CD4-positive, alpha-beta T cell treated with Interleukin-4 for 4 hours (primary cell): ENCODE results near the gene AVL9.
"Not testable (repeated sequence)": the region's sequence is repeated elsewhere in the genome, so short reads cannot be mapped to it uniquely, and the experiment has no call there.

ENCODE experiments used
- DNase-seq: peaks from one replicate; pipeline ENCODE4 v3.0.0-alpha.2; 2020

AVL9 gene

GRCh38 chr7:32591938-32592337, 96.6 kb downstream of the AVL9 start:
- DNase-seq, result no peak

GRCh38 chr7:32592701-32593100, 97.4 kb downstream of the AVL9 start:
- no peak for DNase-seq

- no peak for DNase-seq
Measured at GRCh38 chr7:32594965-32595490, 99.7 kb downstream of the AVL9 start.

GRCh38 chr7:32601196-32601595, 105.9 kb downstream of the AVL9 start:
- not testable (repeated sequence) for DNase-seq

GRCh38 chr7:32602470-32602869, 107.2 kb downstream of the AVL9 start:
- DNase-seq, result no peak

GRCh38 chr7:32603492-32603891, 108.2 kb downstream of the AVL9 start:
- DNase-seq, result not testable (repeated sequence)

GRCh38 chr7:32604047-32604446, 108.8 kb downstream of the AVL9 start:
- not testable (repeated sequence) for DNase-seq

- no peak for DNase-seq
Measured at GRCh38 chr7:32605032-32605431, 109.7 kb downstream of the AVL9 start.

- no peak for DNase-seq
Measured at GRCh38 chr7:32609463-32609862, 114.2 kb downstream of the AVL9 start.

- no peak for DNase-seq
Measured at GRCh38 chr7:32611201-32612099, 116.2 kb downstream of the AVL9 start.

- no peak for DNase-seq
Measured at GRCh38 chr7:32616625-32617024, 121.3 kb downstream of the AVL9 start.

GRCh38 chr7:32618470-32618869, 123.2 kb downstream of the AVL9 start:
- DNase-seq, result no peak

GRCh38 chr7:32618987-32619386, 123.7 kb downstream of the AVL9 start:
- no peak for DNase-seq

- DNase-seq, result not testable (repeated sequence)
Measured at GRCh38 chr7:32619416-32619815, 124.1 kb downstream of the AVL9 start.

GRCh38 chr7:32631021-32631420, 135.7 kb downstream of the AVL9 start:
- DNase-seq, result no peak

- not testable (repeated sequence) for DNase-seq
Measured at GRCh38 chr7:32631590-32632497, 136.6 kb downstream of the AVL9 start.

- DNase-seq, result not testable (repeated sequence)
Measured at GRCh38 chr7:32633446-32633845, 138.2 kb downstream of the AVL9 start.

- not testable (repeated sequence) for DNase-seq
Measured at GRCh38 chr7:32634798-32635393, 139.6 kb downstream of the AVL9 start.

GRCh38 chr7:32636725-32637462, 141.6 kb downstream of the AVL9 start:
- DNase-seq, result not testable (repeated sequence)

- not testable (repeated sequence) for DNase-seq
Measured at GRCh38 chr7:32637611-32638010, 142.3 kb downstream of the AVL9 start.
